NCI-H345 (cell line): Measurements from ENCODE around the gene PPP2CA.

Experiments used
- DNase-seq: peaks from one replicate; lab custom pipeline; 2025; lab: John Stamatoyannopoulos, UW

The PPP2CA gene

DNA sequence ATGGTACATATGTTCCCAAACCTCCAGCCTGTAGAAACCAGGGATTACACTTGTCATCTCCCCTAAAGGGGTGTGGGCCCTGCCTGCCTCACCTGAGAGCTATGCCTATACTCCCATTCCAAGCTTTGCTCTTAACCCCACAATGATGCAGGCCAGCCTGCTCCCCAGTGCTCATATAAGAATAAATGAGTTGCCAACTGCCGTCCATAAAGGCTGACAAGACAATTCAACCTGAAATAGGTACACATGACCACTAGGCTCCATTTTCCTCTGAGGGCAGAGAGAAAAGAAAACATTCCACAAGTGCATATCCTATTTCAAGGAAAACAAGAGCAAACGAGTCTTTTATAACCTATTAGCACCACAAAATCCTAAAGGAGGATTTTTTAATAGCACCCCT lies 77.6 kb downstream of the PPP2CA start:
- no peak for DNase-seq

DNA sequence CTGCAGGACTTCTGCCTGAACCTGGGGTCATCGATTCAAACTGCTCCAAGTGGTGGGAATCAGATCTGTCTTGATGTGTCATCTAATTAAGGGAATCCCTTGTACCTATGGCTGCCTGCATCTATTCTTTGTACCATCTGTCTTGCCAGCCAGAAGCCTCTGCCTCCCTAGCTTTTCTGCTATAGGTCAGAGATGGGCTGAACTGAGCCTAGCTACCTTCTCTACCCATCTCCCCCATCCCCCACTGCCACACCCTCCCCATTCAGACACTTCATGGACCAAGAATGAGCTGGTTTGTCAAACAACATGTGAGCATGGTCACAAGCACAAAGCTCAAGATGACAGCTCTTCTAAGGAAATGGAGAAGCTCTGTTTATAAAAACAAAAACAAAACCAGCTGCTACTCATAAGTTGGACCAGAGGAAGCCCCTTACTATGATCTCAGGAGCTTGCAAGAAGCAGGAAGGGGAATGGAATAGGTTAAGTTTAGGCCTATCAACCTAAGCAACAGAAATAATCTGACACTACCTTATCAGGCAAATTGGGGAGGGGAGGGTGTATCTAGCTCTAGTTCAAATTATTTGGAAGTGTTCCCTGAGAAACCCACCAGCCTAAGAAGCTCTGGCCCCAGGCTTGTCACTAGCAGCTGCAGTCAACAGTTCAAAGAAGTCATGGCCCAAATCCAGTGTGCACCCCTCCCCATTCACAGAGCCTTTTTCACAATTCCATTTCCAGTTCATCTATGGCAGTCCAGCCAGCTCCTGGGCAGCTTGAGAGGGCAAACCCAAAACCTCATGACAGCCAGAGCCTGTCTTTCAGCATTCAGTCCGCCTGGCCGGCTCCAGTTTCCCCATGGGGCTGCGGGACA lies 79.0 kb downstream of the PPP2CA start:
- no peak for DNase-seq

DNA sequence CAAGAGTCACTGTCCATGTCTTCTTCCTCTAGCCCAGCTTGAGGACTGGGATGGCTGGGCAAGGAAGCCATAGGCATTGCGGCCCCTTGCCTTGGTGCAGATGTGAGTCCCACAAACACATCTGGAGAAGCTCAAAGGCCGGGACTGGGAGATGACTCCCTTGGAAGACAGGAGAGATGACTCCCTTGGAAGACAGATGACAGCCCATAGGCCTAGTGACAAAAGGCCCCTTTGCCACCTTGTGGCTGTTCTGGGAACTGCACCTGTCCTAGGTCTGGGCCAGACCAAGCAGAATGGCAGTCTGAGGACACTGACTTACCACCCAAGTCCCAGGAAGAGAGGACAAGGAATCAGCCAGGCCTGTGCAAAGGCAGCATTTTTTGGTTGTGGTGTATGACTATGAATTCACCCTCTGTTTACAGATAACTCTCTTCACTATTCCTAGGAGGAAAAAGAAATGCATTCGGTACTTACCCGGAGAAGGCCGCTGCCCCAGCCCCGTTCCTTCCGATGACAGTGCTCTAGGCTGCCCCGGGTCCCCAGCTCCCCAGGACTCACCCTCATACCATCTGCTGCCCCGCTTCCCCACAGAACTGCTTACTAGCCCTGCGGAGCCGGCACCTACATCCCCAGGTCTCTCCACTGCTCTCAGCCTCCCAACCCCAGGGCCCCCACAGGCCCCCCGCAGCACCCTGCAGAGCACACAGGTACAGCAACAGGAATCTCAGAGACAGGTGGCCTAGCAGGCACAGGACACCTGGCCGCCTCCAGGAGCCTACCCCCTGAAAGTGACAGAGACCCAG lies 79.9 kb downstream of the PPP2CA start:
- DNase-seq: peak; percentile 38

DNA sequence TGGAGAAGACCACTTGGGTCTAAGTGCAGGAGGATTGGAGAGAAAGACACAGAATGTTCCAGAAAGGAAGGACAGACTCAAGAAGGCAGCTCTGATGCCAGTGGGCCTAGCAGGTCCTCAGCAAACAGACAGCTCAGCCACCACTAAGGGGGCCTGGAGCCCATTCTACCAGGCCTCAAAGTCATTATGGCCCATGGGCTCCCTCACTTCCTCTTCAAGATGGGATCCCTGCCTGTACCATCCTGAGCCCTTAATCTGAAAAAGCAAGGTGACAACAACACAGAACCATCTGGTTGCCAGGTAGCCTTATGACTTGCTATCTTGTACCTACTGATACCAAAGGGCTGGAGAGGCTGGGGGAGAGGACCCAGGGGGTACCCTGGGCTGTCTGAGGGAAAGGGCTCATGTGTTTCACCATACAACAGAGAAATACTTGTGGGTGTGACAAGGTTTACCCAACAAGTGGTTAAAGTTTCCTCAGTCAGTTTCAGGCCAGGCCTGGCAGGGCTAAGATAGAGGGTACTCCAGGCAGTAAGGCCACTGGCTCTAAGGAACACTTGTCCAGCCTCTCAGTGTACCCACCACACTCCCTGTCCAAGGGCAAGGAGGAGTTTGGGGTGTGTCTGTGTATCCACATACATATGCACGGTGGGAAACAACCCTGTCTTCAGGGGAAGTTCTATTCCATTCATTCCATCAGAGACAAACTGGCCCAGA lies 80.7 kb downstream of the PPP2CA start:
- DNase-seq: no peak
